ENCODE results near the gene ITPK1.
A peak's percentile ranks its signal among the peaks of the same experiment; 100 is the strongest.
"Not testable (repeated sequence)": the region's sequence is repeated elsewhere in the genome, so short reads cannot be mapped to it uniquely, and the experiment has no call there.

ITPK1 gene

GRCh38 chr14:93111541-93111940 is 4.2 kb downstream of the ITPK1 start:
- H3K36me3 ChIP-seq (ENCODE audit: control insufficient read depth in 2 of 2, insufficient read depth in 1 of 2, low read length in 2 of 2); H3K9me3 ChIP-seq (ENCODE audit: control insufficient read depth, insufficient read depth, low read depth, low read length); H3K4me3 ChIP-seq (ENCODE audit: low read depth, low read length); H3K27ac ChIP-seq (ENCODE audit: extremely low read depth, low read depth, low read length): not testable (repeated sequence)
- CTCF ChIA-PET: interaction anchor here (0.7 to 7.6 kb wide), 7 partner anchors 8 to 164 kb away, joined by 3 to 155 read pairs (median 7); no protein-coding TSS in a partner anchor
- TF ChIP-seq EGR2 (tag by site-specific recombination; IDR thresholded peaks at IDR 0.05; ENCODE audit: low read depth) (peak; percentile 55), ZFHX2 (tag by site-specific recombination; conservative IDR thresholded peaks at IDR 0.05) (peak; percentile 58)
- H3K4me1 ChIP-seq (ENCODE audit: control insufficient read depth, insufficient read depth, low read length): peaks cover 17% of the 10 kb centered on the region
- POLR2A ChIA-PET: interaction anchor here (0.6 kb wide), 1 partner anchor 21 kb away, joined by 3 read pairs; no protein-coding TSS in a partner anchor

GRCh38 chr14:93110856-93111419 is 4.8 kb downstream of the ITPK1 start:
- H3K27ac ChIP-seq (ENCODE audit: extremely low read depth, low read depth, low read length): no peak overlapping the region
- ChIA-PET POLR2A (no interaction called here), CTCF (interaction anchor here (0.7 to 7.6 kb wide), 4 partner anchors 8 to 159 kb away, joined by 3 to 155 read pairs (median 4); no protein-coding TSS in a partner anchor)
- no peaks in the 10 kb centered on the region for H3K36me3 ChIP-seq (ENCODE audit: control insufficient read depth in 2 of 2, insufficient read depth in 1 of 2, low read length in 2 of 2)
- no peak overlapping the region for H3K4me3 ChIP-seq (ENCODE audit: low read depth, low read length)
- TF ChIP-seq ZBTB20 (tag by site-specific recombination; IDR thresholded peaks at IDR 0.05) (no peak), ZNF658 (tag by site-specific recombination; IDR thresholded peaks at IDR 0.05) (no peak), ZNF621 (tag by site-specific recombination; IDR thresholded peaks at IDR 0.05) (no peak), TSHZ1 (tag by site-specific recombination; IDR thresholded peaks at IDR 0.05; ENCODE audit: borderline replicate concordance) (no peak), ZNF664 (tag by site-specific recombination; IDR thresholded peaks at IDR 0.05) (peak; percentile 53; the same call in 1 of the 2 replicates), ZNF366 (tag by site-specific recombination; conservative IDR thresholded peaks at IDR 0.05) (peak; percentile 97)
- H3K4me1 ChIP-seq (ENCODE audit: control insufficient read depth, insufficient read depth, low read length): peaks cover 13% of the 10 kb centered on the region
- no peaks in the 10 kb centered on the region for H3K9me3 ChIP-seq (ENCODE audit: control insufficient read depth, insufficient read depth, low read depth, low read length)

- Histone ChIP-seq H3K4me1 (ENCODE audit: control insufficient read depth, insufficient read depth, low read length) (peaks cover 13% of the 10 kb centered on the region), H3K36me3 (ENCODE audit: control insufficient read depth in 2 of 2, insufficient read depth in 1 of 2, low read length in 2 of 2) (no peaks in the 10 kb centered on the region), H3K4me3 (ENCODE audit: low read depth, low read length) (no peak overlapping the region), H3K9me3 (ENCODE audit: control insufficient read depth, insufficient read depth, low read depth, low read length) (no peaks in the 10 kb centered on the region), H3K27ac (ENCODE audit: extremely low read depth, low read depth, low read length) (no peak overlapping the region)
- TF ChIP-seq ZNF600 (tag by site-specific recombination; IDR thresholded peaks at IDR 0.05): 0 out of 2 replicates have a peak, but pooled peaks have one; percentile 22
- no peak for TF ChIP-seq ZFP41 (tag by site-specific recombination; IDR thresholded peaks at IDR 0.05; ENCODE audit: borderline replicate concordance)
- TF ChIP-seq KLF10 (tag by site-specific recombination; IDR thresholded peaks at IDR 0.05): no peak
- TF ChIP-seq ZFHX2 (tag by site-specific recombination; conservative IDR thresholded peaks at IDR 0.05): no peak
- no peak for TF ChIP-seq PRDM4 (tag by site-specific recombination; IDR thresholded peaks at IDR 0.05)
- TF ChIP-seq ZNF112 (tag by site-specific recombination; IDR thresholded peaks at IDR 0.05): no peak
- no peak for TF ChIP-seq TRIM28 (IDR thresholded peaks at IDR 0.05; ENCODE audit: borderline replicate concordance, low read length)
- TF ChIP-seq ZXDB (tag by site-specific recombination; IDR thresholded peaks at IDR 0.05): no peak
- POLR2A ChIA-PET: no interaction called here
- CTCF ChIA-PET: interaction anchor here (1.1 to 7.6 kb wide), 5 partner anchors 23 to 158 kb away, joined by 3 to 155 read pairs (median 4); no protein-coding TSS in a partner anchor
Measured at GRCh38 chr14:93109572-93110481, 5.9 kb downstream of the ITPK1 start.
